Upper lobe of right lung (tissue), 1 donor: ENCODE data around the gene SDC1. TPM values are rescaled to one million over a fixed set of nuclear protein-coding genes. Genes with fewer than 3 reads are reported as not detected.

Experiments
- ATAC-seq: fragments of 200-7000 bp; cut with Tn5 transposase; one replicate; pipeline ENCODE4 v1.9.1; 2020; ENCODE audit warnings: mild to moderate bottlenecking, moderate library complexity
- DNase-seq: peaks from one replicate; pipeline ENCODE4 v3.0.0-alpha.2; 2020
- H3K27ac ChIP-seq: fragments of 200-600 bp; one replicate; pipeline ENCODE4 v1.8.0; 2022
- H3K27me3 ChIP-seq: fragments of 200-600 bp; one replicate; pipeline ENCODE4 v1.8.0; 2022; ENCODE audit warnings: mild to moderate bottlenecking
- H3K36me3 ChIP-seq: fragments of 200-600 bp; one replicate; pipeline ENCODE4 v1.8.0; 2022
- H3K4me1 ChIP-seq: fragments of 200-600 bp; one replicate; pipeline ENCODE4 v1.8.0; 2022
- H3K4me3 ChIP-seq: fragments of 200-600 bp; one replicate; pipeline ENCODE4 v1.8.0; 2022; ENCODE audit warnings: mild to moderate bottlenecking
- H3K9me3 ChIP-seq: fragments of 200-600 bp; one replicate; pipeline ENCODE4 v1.8.0; 2022
- intact Hi-C: fragments of 100-400 bp; cut with DNase I; formaldehyde crosslinking; loops from one replicate; pipeline ENCODE4 v1.11.0; 2022
- total RNA-seq: library from RNA; stranded (reverse); fragmentation: NEBNext Ultra II Directional; extraction: Animal tissue kit (Norgen Biotek cat#: 25700); gene quantifications from one replicate; pipeline ENCODE4 v1.2.1, GENCODE V29; 2021
- TF ChIP-seq, protein P1 (sequence below): fragments of 200-600 bp; IDR thresholded peaks from one replicate; pipeline ENCODE4 v1.8.0; 2022; ENCODE audit warnings: antibody characterized with exemption
- donor health status: DM: no; HTN: yes; CAD: no; lungs with severe emphysema.

The SDC1 gene
- total RNA-seq, 1 donor from 2014 or later: 148 TPM

DNA sequence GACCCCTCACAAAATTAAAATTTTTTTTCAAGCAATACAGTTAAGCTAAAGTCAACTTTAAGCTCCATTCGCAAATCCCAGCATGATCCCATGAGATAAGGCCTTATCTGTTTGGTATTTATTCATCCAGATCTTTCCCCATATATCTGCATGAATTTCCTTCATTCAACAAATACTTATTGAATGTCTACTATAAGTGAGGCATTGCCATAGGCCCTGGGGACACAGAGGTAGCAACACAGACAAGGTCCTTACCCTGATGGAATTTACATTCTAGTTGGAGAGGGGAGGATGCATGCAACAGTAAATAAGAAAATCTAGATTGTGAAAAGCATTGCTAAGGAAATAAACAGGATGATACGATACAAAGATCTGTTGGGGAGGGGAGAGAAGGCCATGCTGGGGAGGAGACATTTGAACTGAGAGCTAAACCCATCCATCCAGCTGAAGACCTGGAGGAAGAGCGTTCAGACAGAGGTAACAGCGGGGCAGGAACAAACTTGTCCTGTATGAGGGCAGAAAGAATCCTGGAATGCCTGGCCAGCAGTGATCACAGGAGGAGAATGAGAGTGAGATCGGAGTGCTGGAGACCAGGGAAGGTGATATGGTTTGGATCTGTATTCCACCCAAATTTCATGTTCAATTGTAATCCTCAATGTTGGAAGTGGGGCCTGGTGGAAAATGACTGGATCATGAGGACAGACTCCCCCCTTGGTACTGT, 71.6 kb downstream of the SDC1 start:
- Histone ChIP-seq H3K9me3 (no peaks in the 10 kb centered on the region), H3K27ac (no peak overlapping the region), H3K27me3 (no peaks in the 10 kb centered on the region), H3K4me1 (peaks cover 11% of the 10 kb centered on the region), H3K4me3 (no peak overlapping the region), H3K36me3 (no peaks in the 10 kb centered on the region)
- ATAC-seq (no peak), DNase-seq (no peak)
- intact Hi-C loops: no loop called here
- TF ChIP-seq, protein P1, sequence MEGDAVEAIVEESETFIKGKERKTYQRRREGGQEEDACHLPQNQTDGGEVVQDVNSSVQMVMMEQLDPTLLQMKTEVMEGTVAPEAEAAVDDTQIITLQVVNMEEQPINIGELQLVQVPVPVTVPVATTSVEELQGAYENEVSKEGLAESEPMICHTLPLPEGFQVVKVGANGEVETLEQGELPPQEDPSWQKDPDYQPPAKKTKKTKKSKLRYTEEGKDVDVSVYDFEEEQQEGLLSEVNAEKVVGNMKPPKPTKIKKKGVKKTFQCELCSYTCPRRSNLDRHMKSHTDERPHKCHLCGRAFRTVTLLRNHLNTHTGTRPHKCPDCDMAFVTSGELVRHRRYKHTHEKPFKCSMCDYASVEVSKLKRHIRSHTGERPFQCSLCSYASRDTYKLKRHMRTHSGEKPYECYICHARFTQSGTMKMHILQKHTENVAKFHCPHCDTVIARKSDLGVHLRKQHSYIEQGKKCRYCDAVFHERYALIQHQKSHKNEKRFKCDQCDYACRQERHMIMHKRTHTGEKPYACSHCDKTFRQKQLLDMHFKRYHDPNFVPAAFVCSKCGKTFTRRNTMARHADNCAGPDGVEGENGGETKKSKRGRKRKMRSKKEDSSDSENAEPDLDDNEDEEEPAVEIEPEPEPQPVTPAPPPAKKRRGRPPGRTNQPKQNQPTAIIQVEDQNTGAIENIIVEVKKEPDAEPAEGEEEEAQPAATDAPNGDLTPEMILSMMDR: no peak

DNA sequence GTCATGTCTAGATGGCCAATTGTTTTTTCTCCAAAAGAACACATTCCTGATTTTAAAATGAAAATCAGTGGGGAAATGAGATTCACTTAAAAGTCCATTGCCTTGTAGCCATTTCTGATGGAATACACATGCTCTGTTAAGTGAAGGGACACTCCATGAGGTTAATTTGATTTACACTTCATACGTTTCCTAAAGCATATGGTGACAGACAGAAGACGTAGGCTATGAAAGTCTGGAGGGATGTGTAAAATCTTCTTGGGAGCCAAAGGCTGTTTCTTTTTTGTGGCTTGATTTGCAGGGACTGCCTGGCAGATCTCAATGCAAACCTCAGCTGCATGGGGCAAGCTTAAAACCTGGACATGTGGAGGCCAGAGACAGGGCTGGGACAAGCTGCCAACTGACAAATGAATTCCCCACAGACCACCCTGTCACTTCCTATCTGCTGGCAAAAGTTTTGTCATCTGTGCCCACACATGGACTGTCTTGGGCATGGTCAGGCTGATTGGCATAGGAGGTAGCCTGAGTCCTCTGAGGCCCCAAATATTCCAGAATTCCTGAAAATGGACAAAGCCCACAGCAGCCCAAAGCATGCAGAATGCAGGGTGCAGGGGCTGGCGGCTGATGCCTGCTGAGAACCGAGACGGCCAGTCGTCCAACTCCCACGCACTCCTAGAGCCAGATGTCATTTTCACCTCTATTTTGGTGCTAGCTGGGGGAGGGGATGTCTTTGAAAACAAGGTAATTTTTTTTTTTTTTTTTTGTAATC, 73.9 kb downstream of the SDC1 start:
- ATAC-seq (no peak), DNase-seq (no peak)
- no peaks in the 10 kb centered on the region for H3K9me3 ChIP-seq
- intact Hi-C loops: no loop called here
- TF ChIP-seq, protein P1: no peak
- no peaks in the 10 kb centered on the region for H3K36me3 ChIP-seq
- no peak overlapping the region for H3K27ac ChIP-seq
- H3K27me3 ChIP-seq: no peaks in the 10 kb centered on the region
- peaks cover 11% of the 10 kb centered on the region for H3K4me1 ChIP-seq
- H3K4me3 ChIP-seq: no peak overlapping the region

Other genes starting within 250 kb of the SDC1 start
- 7.3 TPM for gene WDR35, start 235.0 kb downstream of the SDC1 start, total RNA-seq
- gene MATN3, start 212.5 kb downstream of the SDC1 start, total RNA-seq: 11.7 TPM
- 245 TPM for gene LAPTM4A, start 173.5 kb downstream of the SDC1 start, total RNA-seq
- 116 TPM for gene PUM2, start 125.7 kb upstream of the SDC1 start, total RNA-seq
- gene RHOB, start 221.9 kb upstream of the SDC1 start, total RNA-seq: 191 TPM